Thymus (tissue), 11 donors: Measurements from ENCODE around the gene POU2F3. TPM values are rescaled to one million over a fixed set of nuclear protein-coding genes. Genes with fewer than 3 reads are reported as not detected.

ENCODE experiments used
- DNase-seq, 9 donors: peaks; one replicate each; pipeline ENCODE4 v3.0.0-alpha.2; 2013; ENCODE audit warnings: low spot score in 9 of 9, low read depth in 6 of 9, missing footprints in 1 of 9
- H3K27ac ChIP-seq, 2 donors: one replicate each; pipeline ENCODE4 v1.5.1; 2013; ENCODE audit warnings: control low read depth in 1 of 2, low read depth in 1 of 2, low read length in 1 of 2, mild to moderate bottlenecking in 1 of 2, moderate library complexity in 1 of 2
- H3K27me3 ChIP-seq, 2 donors: one replicate each; pipeline ENCODE4 v1.5.1; 2013; ENCODE audit warnings: low read length in 1 of 2; ENCODE audit not compliant: control insufficient read depth in 2 of 2, insufficient read depth in 1 of 2
- H3K36me3 ChIP-seq, 2 donors: one replicate each; pipeline ENCODE4 v1.5.1; 2013; ENCODE audit warnings: low read length in 1 of 2, mild to moderate bottlenecking in 1 of 2, moderate library complexity in 1 of 2; ENCODE audit not compliant: control insufficient read depth in 2 of 2, insufficient read depth in 2 of 2
- H3K4me1 ChIP-seq, 2 donors: one replicate each; pipeline ENCODE4 v1.5.1; 2013; ENCODE audit warnings: low read length in 2 of 2; ENCODE audit not compliant: control insufficient read depth in 2 of 2, insufficient read depth in 2 of 2
- H3K4me3 ChIP-seq, 2 donors: one replicate each; pipeline ENCODE4 v1.5.1; 2013; ENCODE audit warnings: low read length in 2 of 2, control low read depth in 1 of 2, mild to moderate bottlenecking in 1 of 2
- H3K9me3 ChIP-seq, 2 donors: one replicate each; pipeline ENCODE4 v1.5.1; 2013; ENCODE audit warnings: low read length in 1 of 2, mild to moderate bottlenecking in 1 of 2; ENCODE audit not compliant: control insufficient read depth in 2 of 2, insufficient read depth in 1 of 2
- WGBS: extraction: QIAGEN DNeasy Blood & Tissue Kit; methylation state at CpG from one replicate; pipeline ENCODE4 v1.1.7; 2013; 5-methylcytosine and 5-hydroxymethylcytosine counted together
- polyA plus RNA-seq: library from polyadenylated mRNA; stranded (reverse); fragments of 200-250 nt; gene quantifications from one replicate; pipeline ENCODE4 v1.2.3, GENCODE V29; 2013
- total RNA-seq: library from RNA; stranded (reverse); fragments of 120-200 nt; gene quantifications from one replicate; pipeline ENCODE4 v1.2.4, GENCODE V29; 2013
- donor health status: healthy.

The POU2F3 gene
- total and polyA plus RNA-seq, 2 donors, result 0.19 to 2.0 TPM

- H3K9me3 ChIP-seq, result no peaks in the 10 kb centered on the region
- no peak overlapping the region for H3K27ac ChIP-seq
- no peaks in the 10 kb centered on the region for H3K36me3 ChIP-seq
- no peak overlapping the region for H3K4me3 ChIP-seq
- H3K4me1 ChIP-seq, result peaks cover 0 to 9% of the 10 kb centered on the region in 2 donors
- H3K27me3 ChIP-seq, result peaks cover 0 to 3% of the 10 kb centered on the region in 2 donors
- WGBS, result 86% methylated on average over 8 of the region's 8 CpGs
- DNase-seq, result no peak
These were observed 17.0 kb upstream of the POU2F3 start for GRCh38 chr11:120222916-120223315.

DNA sequence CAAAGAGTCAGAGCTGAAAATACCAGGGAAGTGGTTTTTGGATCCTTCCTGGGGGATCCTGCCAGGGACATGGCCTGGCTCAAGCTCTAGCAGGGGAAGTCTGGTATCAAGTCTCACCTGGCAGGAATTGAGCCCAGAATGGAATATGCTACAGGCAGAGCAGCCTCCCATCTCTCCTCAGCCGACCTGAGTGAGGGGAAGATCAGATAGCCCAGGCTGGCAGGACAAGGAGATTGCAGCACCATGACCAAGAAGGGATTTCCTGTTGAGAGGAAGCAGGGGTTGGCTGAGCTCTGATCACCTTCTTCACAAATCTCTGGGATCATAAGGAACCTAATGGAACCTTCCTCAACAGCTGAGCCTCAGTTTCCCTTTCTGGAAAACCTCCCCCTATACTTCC lies 16.1 kb upstream of the POU2F3 start:
- H3K9me3 ChIP-seq, result no peaks in the 10 kb centered on the region
- WGBS, result 26% methylated on average over 1 of the region's 1 CpG
- DNase-seq, result no peak
- H3K27ac ChIP-seq, result no peak overlapping the region
- H3K4me3 ChIP-seq, result no peak overlapping the region
- H3K36me3 ChIP-seq, result no peaks in the 10 kb centered on the region
- peaks cover 0 to 3% of the 10 kb centered on the region in 2 donors for H3K27me3 ChIP-seq
- H3K4me1 ChIP-seq, result peaks cover 0 to 6% of the 10 kb centered on the region in 2 donors

GRCh38 chr11:120224361-120224760 lies 15.6 kb upstream of the POU2F3 start:
- Histone ChIP-seq H3K27ac (no peak overlapping the region), H3K4me3 (no peak overlapping the region), H3K4me1 (peaks cover 0 to 6% of the 10 kb centered on the region in 2 donors), H3K36me3 (no peaks in the 10 kb centered on the region), H3K27me3 (peaks cover 0 to 3% of the 10 kb centered on the region in 2 donors), H3K9me3 (no peaks in the 10 kb centered on the region)
- DNase-seq, result no peak
- 58% methylated on average over 6 of the region's 6 CpGs for WGBS

DNA sequence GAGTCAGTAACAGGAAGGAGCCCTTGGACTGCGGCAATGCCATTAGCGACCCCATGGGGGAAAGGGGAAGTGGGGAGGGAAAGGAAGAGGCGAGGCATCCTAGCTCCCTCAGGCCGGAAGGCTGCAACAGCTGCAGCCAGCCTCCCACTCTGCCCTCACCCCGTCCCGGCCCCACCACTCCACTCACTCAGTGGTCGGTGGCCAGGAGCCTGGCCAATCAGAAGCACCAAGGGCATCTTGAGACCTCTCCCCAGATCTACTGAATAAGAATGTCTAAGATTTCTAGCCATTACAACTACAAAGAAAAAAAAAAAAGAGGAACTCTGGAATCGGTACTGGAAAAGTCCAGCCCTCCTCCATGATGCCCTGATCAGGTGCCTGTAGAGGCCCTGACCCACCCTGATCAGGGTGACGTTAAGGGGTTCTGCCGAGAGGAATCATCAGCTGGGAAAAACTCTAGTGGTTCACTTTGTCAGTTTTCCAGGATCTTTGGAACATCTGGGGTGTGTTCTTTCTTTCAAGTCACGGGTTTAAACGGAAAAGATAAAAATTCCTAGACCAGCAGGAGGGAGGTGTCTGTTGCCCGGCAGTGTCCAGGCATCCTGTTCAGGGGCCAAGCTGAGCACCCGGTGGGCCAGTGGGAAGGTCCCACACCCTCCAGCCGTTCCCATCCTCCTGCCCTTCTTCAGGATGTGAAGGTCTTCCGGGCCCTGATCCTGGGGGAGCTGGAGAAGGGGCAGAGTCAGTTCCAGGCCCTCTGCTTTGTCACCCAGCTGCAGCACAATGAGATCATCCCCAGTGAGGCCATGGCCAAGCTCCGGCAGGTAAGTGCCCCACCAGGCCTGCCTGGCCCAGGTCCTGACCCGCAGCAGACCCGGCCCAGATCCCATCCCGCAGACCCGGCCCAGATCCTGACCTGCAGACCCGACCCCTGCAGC lies 14.7 kb upstream of the POU2F3 start:
- H3K27ac ChIP-seq, result no peak overlapping the region
- H3K4me3 ChIP-seq, result no peak overlapping the region
- DNase-seq, result peak in 1 of 9 donors; percentile 13
- WGBS, result 51% methylated on average over 22 of the region's 22 CpGs
- H3K27me3 ChIP-seq, result peaks cover 0 to 3% of the 10 kb centered on the region in 2 donors
- no peaks in the 10 kb centered on the region for H3K9me3 ChIP-seq
- peaks cover 0 to 6% of the 10 kb centered on the region in 2 donors for H3K4me1 ChIP-seq
- H3K36me3 ChIP-seq, result no peaks in the 10 kb centered on the region

DNA sequence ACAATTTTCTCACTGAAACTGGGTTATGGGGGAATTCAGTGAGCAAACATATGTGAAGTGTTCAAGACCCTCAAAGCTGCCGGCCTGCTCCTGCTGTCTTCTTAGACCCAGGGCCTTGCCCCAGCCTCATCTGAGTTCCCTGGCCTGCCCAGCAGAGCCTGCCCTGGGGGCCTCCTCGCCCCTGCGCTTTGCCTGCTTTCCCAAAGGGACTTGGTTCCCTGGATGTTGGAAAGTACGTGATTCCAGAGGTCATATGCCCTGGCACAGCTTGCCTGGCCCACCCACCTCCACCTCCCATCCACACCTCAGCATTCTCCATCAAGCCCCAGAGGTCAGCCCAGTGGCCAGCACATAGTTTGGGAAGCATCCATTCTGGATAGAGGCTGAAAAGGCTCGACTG lies 13.7 kb upstream of the POU2F3 start:
- WGBS, result 90% methylated on average over 5 of the region's 5 CpGs
- Histone ChIP-seq H3K4me3 (no peak overlapping the region), H3K4me1 (peaks cover 0 to 6% of the 10 kb centered on the region in 2 donors), H3K9me3 (no peaks in the 10 kb centered on the region), H3K27me3 (peaks cover 0 to 3% of the 10 kb centered on the region in 2 donors), H3K36me3 (no peaks in the 10 kb centered on the region), H3K27ac (no peak overlapping the region)
- DNase-seq, result no peak

DNA sequence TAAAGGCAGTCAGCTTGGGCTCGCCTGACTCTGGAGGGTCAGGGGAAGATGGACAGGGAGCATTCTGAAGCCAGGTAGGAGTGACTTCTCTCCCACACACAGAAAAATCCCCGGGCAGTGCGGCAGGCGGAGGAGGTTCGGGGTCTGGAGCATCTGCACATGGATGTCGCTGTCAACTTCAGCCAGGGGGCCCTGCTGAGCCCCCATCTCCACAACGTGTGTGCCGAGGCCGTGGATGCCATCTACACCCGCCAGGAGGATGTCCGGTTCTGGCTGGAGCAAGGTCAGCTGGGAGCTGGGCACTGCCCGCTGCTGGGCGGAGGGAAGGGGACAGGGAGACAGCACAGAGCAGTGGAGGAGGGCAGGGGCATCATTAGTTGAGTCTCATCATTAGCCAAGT lies 13.2 kb upstream of the POU2F3 start:
- Histone ChIP-seq H3K27me3 (peaks cover 0 to 3% of the 10 kb centered on the region in 2 donors), H3K36me3 (no peaks in the 10 kb centered on the region), H3K9me3 (no peaks in the 10 kb centered on the region), H3K4me1 (peaks cover 0 to 6% of the 10 kb centered on the region in 2 donors), H3K27ac (no peak overlapping the region), H3K4me3 (no peak overlapping the region)
- WGBS, result 93% methylated on average over 13 of the region's 13 CpGs
- DNase-seq, result no peak

DNA sequence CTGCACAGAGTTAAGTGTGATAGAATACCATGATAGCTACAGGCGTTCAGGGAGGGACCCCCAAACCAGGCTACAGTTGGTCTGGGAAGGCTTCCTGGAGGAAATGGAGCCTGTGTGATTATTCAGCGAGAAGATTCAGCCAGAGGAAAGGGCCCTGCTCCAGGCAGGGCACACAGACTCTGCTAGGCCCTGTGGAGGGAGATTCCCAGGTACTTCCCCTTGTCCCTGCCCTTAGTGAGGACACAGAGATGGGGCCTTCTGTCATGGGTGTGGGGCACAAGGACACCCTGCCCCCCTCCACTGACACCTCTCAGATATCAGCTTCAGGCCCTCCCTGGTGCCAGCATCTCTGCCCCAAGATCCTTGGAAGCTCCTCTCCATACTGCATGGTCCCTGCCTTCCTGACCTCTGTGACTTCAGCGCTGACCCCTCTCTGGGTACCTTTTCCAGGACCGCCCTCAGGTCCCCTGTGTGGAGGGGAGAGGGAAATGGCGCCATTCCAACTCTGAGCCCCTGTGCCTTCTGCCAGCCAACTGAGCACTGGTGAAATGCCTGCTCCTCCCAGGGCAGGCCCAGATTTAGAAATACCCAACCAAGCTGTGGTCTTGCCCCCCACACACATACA lies 12.6 kb upstream of the POU2F3 start:
- H3K4me3 ChIP-seq, result no peak overlapping the region
- no peaks in the 10 kb centered on the region for H3K9me3 ChIP-seq
- no peak overlapping the region for H3K27ac ChIP-seq
- WGBS, result 95% methylated on average over 5 of the region's 5 CpGs
- H3K4me1 ChIP-seq, result peaks cover 0 to 6% of the 10 kb centered on the region in 2 donors
- peaks cover 0 to 3% of the 10 kb centered on the region in 2 donors for H3K27me3 ChIP-seq
- DNase-seq, result no peak
- H3K36me3 ChIP-seq, result no peaks in the 10 kb centered on the region

- peaks cover 0 to 6% of the 10 kb centered on the region in 2 donors for H3K4me1 ChIP-seq
- 89% methylated on average over 16 of the region's 16 CpGs for whole genome bisulfite sequencing
- no peaks in the 10 kb centered on the region for H3K36me3 ChIP-seq
- H3K9me3 ChIP-seq, result no peaks in the 10 kb centered on the region
- H3K27me3 ChIP-seq, result peaks cover 0 to 7% of the 10 kb centered on the region in 2 donors
- no peak overlapping the region for H3K4me3 ChIP-seq
- H3K27ac ChIP-seq, result no peak overlapping the region
- DNase-seq, result no peak
These were observed 11.1 kb upstream of the POU2F3 start for GRCh38 chr11:120228794-120229384.
